OCI-LY7 (cell line): ENCODE measurements around the gene RPL41. TPM values are rescaled to one million over a fixed set of nuclear protein-coding genes. Genes with fewer than 3 reads are reported as not detected.
A peak's percentile ranks its signal among the peaks of the same experiment; 100 is the strongest.

Experiments
- BruUV-seq: library from RNA; stranded (reverse); fragments of 400-500 nt; replicated peaks from 2 replicates; lab custom pipeline; 2021; lab: Mats Ljungman, UMichigan
- CTCF ChIA-PET: fragments of 300-600 bp; sonication (Branson Sonifier 250); formaldehyde crosslinking; loops from one replicate; lab custom pipeline; 2022; ENCODE audit warnings: antibody characterized with exemption; ENCODE audit not compliant: unreplicated experiment; lab: Charles Lee
- POLR2A ChIA-PET: fragments of 300-600 bp; sonication (Branson Sonifier 250); formaldehyde crosslinking; loops from one replicate; lab custom pipeline; 2022; ENCODE audit warnings: antibody characterized with exemption; lab: Charles Lee
- DNase-seq: peaks from one replicate; pipeline ENCODE4 v3.0.0-alpha.2; 2015; ENCODE audit warnings: low spot score
- H2AFZ ChIP-seq: fragments of 200-600 bp; sonication (generic), shearing (Covaris generic); 2 replicates; pipeline ENCODE4 v1.6.1; 2014; ENCODE audit warnings: mild to moderate bottlenecking, antibody characterized with exemption, low read length, moderate library complexity
- H3K27ac ChIP-seq: fragments of 200-600 bp; sonication (generic); 2 replicates; pipeline ENCODE4 v1.5.1; 2014; ENCODE audit warnings: mixed run types, low read depth, mild to moderate bottlenecking, moderate library complexity, low read length, inconsistent platforms; ENCODE audit not compliant: poor library complexity, severe bottlenecking
- H3K36me3 ChIP-seq: fragments of 200-600 bp; sonication (generic); 2 replicates; pipeline ENCODE4 v1.6.1; 2014; ENCODE audit warnings: mild to moderate bottlenecking, antibody characterized with exemption, low read length, moderate library complexity, mixed read lengths; ENCODE audit not compliant: insufficient read depth
- H3K4me1 ChIP-seq: fragments of 200-600 bp; sonication (generic); 2 replicates; pipeline ENCODE4 v1.5.1; 2014; ENCODE audit warnings: mild to moderate bottlenecking, low read length; ENCODE audit not compliant: insufficient read depth, poor library complexity, severe bottlenecking
- H3K4me2 ChIP-seq: fragments of 200-600 bp; sonication (generic); 2 replicates; pipeline ENCODE4 v1.6.1; 2014; ENCODE audit warnings: mild to moderate bottlenecking, low read length
- H3K4me3 ChIP-seq: fragments of 200-600 bp; sonication (generic); 2 replicates; pipeline ENCODE4 v1.5.1; 2014; ENCODE audit warnings: mild to moderate bottlenecking, low read depth, low read length; ENCODE audit not compliant: poor library complexity, severe bottlenecking
- H3K79me2 ChIP-seq: fragments of 200-600 bp; sonication (generic); 2 replicates; pipeline ENCODE4 v1.6.1; 2016; ENCODE audit warnings: low read depth, mild to moderate bottlenecking, low read length, moderate library complexity, mixed read lengths; ENCODE audit not compliant: insufficient read depth
- H3K9me2 ChIP-seq: fragments of 200-600 bp; sonication (generic); 2 replicates; pipeline ENCODE4 v1.6.1; 2016; ENCODE audit warnings: mild to moderate bottlenecking, low read length, mixed read lengths; ENCODE audit not compliant: insufficient read depth
- H3K9me3 ChIP-seq: fragments of 200-600 bp; sonication (generic); 2 replicates; pipeline ENCODE4 v1.6.1; 2014; ENCODE audit warnings: mild to moderate bottlenecking, mixed run types, low read length, mixed read lengths
- H4K20me1 ChIP-seq: fragments of 200-600 bp; sonication (generic); 2 replicates; pipeline ENCODE4 v1.6.1; 2014; ENCODE audit warnings: mild to moderate bottlenecking, antibody characterized with exemption, low read length, moderate library complexity, mixed read lengths; ENCODE audit not compliant: insufficient read depth
- EZH2phosphoT487 ChIP-seq: fragments of 200-600 bp; sonication (generic); IDR thresholded peaks from 2 replicates; pipeline ENCODE4 v1.6.1; 2018; ENCODE audit warnings: low read depth, borderline replicate concordance, mild to moderate bottlenecking, mixed run types, antibody characterized with exemption, low read length, moderate library complexity, mixed read lengths
- intact Hi-C: fragments of 100-400 bp; cut with micrococcal nuclease; formaldehyde crosslinking; loops from one replicate; pipeline ENCODE4 v1.10.0; 2022; ENCODE audit not compliant: unreplicated experiment
- total RNA-seq, 2 experiments: library from RNA; depleted of rRNA in 1 of 2; stranded (reverse); fragments of >200 nt in 1 of 2; shearing (Covaris generic) in 1 of 2; gene quantifications; 2 replicates each; pipeline ENCODE4 v1.2.3, GENCODE V29; 2014 to 2022
- TF ChIP-seq, protein P1 (sequence below): fragments of 200-600 bp; sonication (generic); conservative IDR thresholded peaks from 2 replicates; pipeline ENCODE4 v1.5.1; 2014; ENCODE audit warnings: mild to moderate bottlenecking, antibody characterized with exemption, low read length, moderate library complexity, mixed read lengths

The RPL41 gene
- total RNA-seq, 2 experiments from 2014 or later: 4,534 to 4,745 TPM

DNA sequence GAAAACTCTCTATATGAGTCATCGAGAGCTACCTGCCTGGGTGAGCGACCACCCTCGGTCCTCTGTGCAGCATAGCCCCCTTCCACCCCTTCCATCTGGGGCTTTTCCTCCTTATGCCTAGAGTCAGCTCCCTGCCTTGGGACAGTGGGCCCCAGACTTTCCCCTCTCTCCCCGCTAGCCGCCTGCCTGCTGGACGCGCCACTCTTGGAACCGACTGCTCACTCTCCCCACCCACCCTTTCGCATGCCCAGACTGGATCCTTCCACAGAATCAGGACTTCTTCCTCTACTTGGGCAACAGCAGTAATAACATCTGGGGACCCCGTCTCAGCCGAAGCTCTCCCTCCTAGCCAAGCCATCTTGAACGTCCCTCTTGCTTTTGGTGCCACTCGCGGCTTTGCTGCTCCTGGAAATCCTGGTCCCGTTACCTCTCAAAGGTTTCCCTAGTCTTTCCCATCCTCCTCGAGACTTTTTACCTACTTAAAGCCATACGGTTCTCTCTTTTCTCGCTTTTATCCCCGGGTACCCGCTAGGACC lies 12.3 kb downstream of the RPL41 start:
- peaks cover 48% of the 10 kb centered on the region for H3K4me1 ChIP-seq
- POLR2A ChIA-PET: interaction anchor here (0.9 to 3.8 kb wide), 11 partner anchors 11 to 390 kb away, joined by 3 to 32 read pairs (median 4); partner anchors contain the start of genes MYL6, MYL6B, PA2G4 and RPL41

DNA sequence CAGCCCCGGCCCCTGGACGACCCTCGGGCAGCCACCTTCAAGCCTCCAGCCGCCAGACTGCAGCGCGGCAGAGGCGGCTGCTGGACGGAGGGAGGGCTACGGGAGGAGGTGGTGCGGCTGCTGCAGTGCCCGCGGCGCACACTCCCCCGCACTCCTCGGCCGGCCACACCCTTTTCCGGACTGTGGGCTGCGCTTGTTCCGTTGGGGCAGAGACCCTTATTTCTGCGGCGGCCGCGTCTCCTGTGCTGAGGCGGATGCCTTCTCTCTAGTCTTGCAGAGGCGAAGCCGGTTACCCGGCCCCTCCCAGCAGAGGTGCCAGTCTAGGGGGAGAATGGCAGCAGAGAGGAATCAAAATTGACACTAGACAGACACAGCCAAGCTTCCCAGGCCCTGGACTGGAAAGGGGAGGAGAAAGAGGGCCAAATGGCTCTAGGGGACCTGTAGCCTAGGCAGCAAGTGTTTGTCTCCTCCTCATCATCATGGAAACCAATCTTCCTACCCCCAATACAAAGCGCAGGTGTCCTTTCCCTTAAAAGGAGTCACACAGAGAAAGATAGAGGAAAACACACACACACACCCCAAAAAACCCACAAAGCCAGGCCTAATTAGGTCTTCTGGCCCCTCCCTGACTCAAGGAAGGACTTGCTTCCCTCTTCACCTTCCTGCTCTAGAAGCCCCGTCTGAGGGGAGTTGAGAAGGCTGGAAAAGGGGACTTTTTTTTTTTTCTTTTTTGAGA lies 12.9 kb downstream of the RPL41 start:
- Histone ChIP-seq H3K9me3 (0 out of 2 replicates have a peak, but pooled peaks cover 10% of the 10 kb centered on the region), H3K4me3 (peak overlapping the region; percentile 83), H3K27ac (peak overlapping the region; percentile 62), H3K9me2 (no peaks in the 10 kb centered on the region), H4K20me1 (no peaks in the 10 kb centered on the region), H3K79me2 (peaks cover 18% of the 10 kb centered on the region; the same call in 1 of the 2 replicates), H3K4me1 (peaks cover 41% of the 10 kb centered on the region), H3K4me2 (peak overlapping the region; percentile 86), H2AFZ (no peak overlapping the region), H3K36me3 (peaks cover 44% of the 10 kb centered on the region)
- BruUV-seq: no TSS peak
- ChIA-PET CTCF (no interaction called here), POLR2A (interaction anchor here (0.6 to 3.8 kb wide), 7 partner anchors 10 to 115 kb away, joined by 3 to 32 read pairs (median 4); partner anchors contain the start of genes RPL41, SMARCC2 and ZC3H10)
- DNase-seq: peak; percentile 85
- intact Hi-C loops: loop anchor here (5.0 kb wide), 1 partner anchor 318 kb away; the partner anchor contains the start of gene TIMELESS
- TF ChIP-seq, protein P1, sequence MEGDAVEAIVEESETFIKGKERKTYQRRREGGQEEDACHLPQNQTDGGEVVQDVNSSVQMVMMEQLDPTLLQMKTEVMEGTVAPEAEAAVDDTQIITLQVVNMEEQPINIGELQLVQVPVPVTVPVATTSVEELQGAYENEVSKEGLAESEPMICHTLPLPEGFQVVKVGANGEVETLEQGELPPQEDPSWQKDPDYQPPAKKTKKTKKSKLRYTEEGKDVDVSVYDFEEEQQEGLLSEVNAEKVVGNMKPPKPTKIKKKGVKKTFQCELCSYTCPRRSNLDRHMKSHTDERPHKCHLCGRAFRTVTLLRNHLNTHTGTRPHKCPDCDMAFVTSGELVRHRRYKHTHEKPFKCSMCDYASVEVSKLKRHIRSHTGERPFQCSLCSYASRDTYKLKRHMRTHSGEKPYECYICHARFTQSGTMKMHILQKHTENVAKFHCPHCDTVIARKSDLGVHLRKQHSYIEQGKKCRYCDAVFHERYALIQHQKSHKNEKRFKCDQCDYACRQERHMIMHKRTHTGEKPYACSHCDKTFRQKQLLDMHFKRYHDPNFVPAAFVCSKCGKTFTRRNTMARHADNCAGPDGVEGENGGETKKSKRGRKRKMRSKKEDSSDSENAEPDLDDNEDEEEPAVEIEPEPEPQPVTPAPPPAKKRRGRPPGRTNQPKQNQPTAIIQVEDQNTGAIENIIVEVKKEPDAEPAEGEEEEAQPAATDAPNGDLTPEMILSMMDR: no peak
- no peak for TF ChIP-seq EZH2phosphoT487

More for the DNA sequence above, 12.3 kb downstream of the RPL41 start:
- DNase-seq: no peak
- CTCF ChIA-PET: interaction anchor here (0.6 kb wide), 1 partner anchor 232 kb away, joined by 4 read pairs; the partner anchor contains the start of gene STAT2
- Histone ChIP-seq H4K20me1 (no peaks in the 10 kb centered on the region), H3K79me2 (peaks cover 18% of the 10 kb centered on the region; the same call in 1 of the 2 replicates), H3K9me3 (0 out of 2 replicates have a peak, but pooled peaks cover 10% of the 10 kb centered on the region), H3K36me3 (peaks cover 38% of the 10 kb centered on the region), H3K4me3 (peak overlapping the region; percentile 83), H3K9me2 (no peaks in the 10 kb centered on the region), H3K4me2 (peak overlapping the region; percentile 86), H3K27ac (peak overlapping the region; percentile 62), H2AFZ (no peak overlapping the region)
- no TSS peak for BruUV-seq
- TF ChIP-seq EZH2phosphoT487: no peak
- TF ChIP-seq, protein P1: no peak
- intact Hi-C loops: loop anchor here (5.0 kb wide), 1 partner anchor 319 kb away; the partner anchor contains the start of gene TIMELESS
